ENCODE data around the gene ABTB1.

The ABTB1 gene

GRCh38 chr3:127672429-127673190 lies at the start of gene ABTB1:
Gene ABTB1 (plus strand): TSS chr3:127672952. CDS start chr3:127673026, 74 bp downstream.
- DNase-seq (ENCODE audit: low read depth), result peak; percentile 61

GRCh38 chr3:127624063-127624462 lies 48.7 kb upstream of the ABTB1 start:
- DNase-seq (ENCODE audit: low read depth), result no peak

GRCh38 chr3:127625821-127626220 lies 46.9 kb upstream of the ABTB1 start:
- DNase-seq (ENCODE audit: low read depth), result no peak

- DNase-seq (ENCODE audit: low read depth), result no peak
Observed at GRCh38 chr3:127628426-127628787, 44.3 kb upstream of the ABTB1 start.

- DNase-seq (ENCODE audit: low read depth), result no peak
Observed at GRCh38 chr3:127628788-127629466, 43.8 kb upstream of the ABTB1 start, which contains the start of gene PODXL2. Gene PODXL2 (plus strand): TSS chr3:127629185. CDS start chr3:127629220, 35 bp downstream.

- DNase-seq (ENCODE audit: low read depth), result no peak
Observed at GRCh38 chr3:127629467-127630403, 43.0 kb upstream of the ABTB1 start.

GRCh38 chr3:127630811-127631714 lies 41.7 kb upstream of the ABTB1 start:
- no peak for DNase-seq (ENCODE audit: low read depth)

- DNase-seq (ENCODE audit: low read depth), result no peak
Observed at GRCh38 chr3:127632035-127632820, 40.5 kb upstream of the ABTB1 start.

- DNase-seq (ENCODE audit: low read depth), result no peak
Observed at GRCh38 chr3:127634653-127635052, 38.1 kb upstream of the ABTB1 start.

GRCh38 chr3:127637546-127637945 lies 35.2 kb upstream of the ABTB1 start:
- no peak for DNase-seq (ENCODE audit: low read depth)

GRCh38 chr3:127637971-127638370 lies 34.8 kb upstream of the ABTB1 start:
- DNase-seq (ENCODE audit: low read depth), result no peak

GRCh38 chr3:127639173-127640041 lies 33.3 kb upstream of the ABTB1 start:
- no peak for DNase-seq (ENCODE audit: low read depth)

GRCh38 chr3:127640042-127640355 lies 32.8 kb upstream of the ABTB1 start:
- DNase-seq (ENCODE audit: low read depth), result no peak

GRCh38 chr3:127644641-127645370 lies 27.9 kb upstream of the ABTB1 start:
- no peak for DNase-seq (ENCODE audit: low read depth)

- no peak for DNase-seq (ENCODE audit: low read depth)
Observed at GRCh38 chr3:127645371-127646015, 27.3 kb upstream of the ABTB1 start.

GRCh38 chr3:127646501-127647046 lies 26.2 kb upstream of the ABTB1 start:
- DNase-seq (ENCODE audit: low read depth), result no peak

GRCh38 chr3:127647166-127647844 lies 25.4 kb upstream of the ABTB1 start:
- DNase-seq (ENCODE audit: low read depth), result no peak

GRCh38 chr3:127647845-127648204 lies 24.9 kb upstream of the ABTB1 start:
- no peak for DNase-seq (ENCODE audit: low read depth)
